ACC112 (cell line): Measurements from ENCODE around the gene PFKM.

Source experiments
- H2AFZ ChIP-seq: fragments of 200-600 bp; sonication (generic); one replicate; pipeline ENCODE4 v1.6.0; 2017; ENCODE audit warnings: antibody characterized with exemption, low read length; ENCODE audit not compliant: unreplicated experiment
- H3K27ac ChIP-seq: fragments of 200-600 bp; sonication (generic); 2 replicates; pipeline ENCODE4 v1.5.1; 2014; ENCODE audit warnings: low read depth, mild to moderate bottlenecking, antibody characterized with exemption, low read length, moderate library complexity
- H3K27me3 ChIP-seq: fragments of 200-600 bp; sonication (generic); 2 replicates; pipeline ENCODE4 v1.6.1; 2014; ENCODE audit warnings: mild to moderate bottlenecking, antibody characterized with exemption, low read length, moderate library complexity, mixed read lengths; ENCODE audit not compliant: insufficient read depth
- H3K36me3 ChIP-seq: fragments of 200-600 bp; sonication (generic); 2 replicates; pipeline ENCODE4 v1.6.1; 2016; ENCODE audit warnings: mild to moderate bottlenecking, antibody characterized with exemption, low read length, moderate library complexity, mixed read lengths; ENCODE audit not compliant: insufficient read depth
- H3K4me1 ChIP-seq: fragments of 200-600 bp; sonication (generic); one replicate; pipeline ENCODE4 v1.6.1; 2016; ENCODE audit warnings: low read length, mixed read lengths; ENCODE audit not compliant: insufficient read depth, unreplicated experiment, control insufficient read depth
- H3K4me3 ChIP-seq: fragments of 200-600 bp; sonication (generic); 2 replicates; pipeline ENCODE4 v1.5.1; 2014; ENCODE audit warnings: mild to moderate bottlenecking, low read depth, low read length
- H3K79me2 ChIP-seq: fragments of 200-600 bp; sonication (generic); one replicate; pipeline ENCODE4 v1.6.0; 2016; ENCODE audit warnings: low read length; ENCODE audit not compliant: control insufficient read depth, unreplicated experiment, insufficient read depth

The PFKM gene

DNA sequence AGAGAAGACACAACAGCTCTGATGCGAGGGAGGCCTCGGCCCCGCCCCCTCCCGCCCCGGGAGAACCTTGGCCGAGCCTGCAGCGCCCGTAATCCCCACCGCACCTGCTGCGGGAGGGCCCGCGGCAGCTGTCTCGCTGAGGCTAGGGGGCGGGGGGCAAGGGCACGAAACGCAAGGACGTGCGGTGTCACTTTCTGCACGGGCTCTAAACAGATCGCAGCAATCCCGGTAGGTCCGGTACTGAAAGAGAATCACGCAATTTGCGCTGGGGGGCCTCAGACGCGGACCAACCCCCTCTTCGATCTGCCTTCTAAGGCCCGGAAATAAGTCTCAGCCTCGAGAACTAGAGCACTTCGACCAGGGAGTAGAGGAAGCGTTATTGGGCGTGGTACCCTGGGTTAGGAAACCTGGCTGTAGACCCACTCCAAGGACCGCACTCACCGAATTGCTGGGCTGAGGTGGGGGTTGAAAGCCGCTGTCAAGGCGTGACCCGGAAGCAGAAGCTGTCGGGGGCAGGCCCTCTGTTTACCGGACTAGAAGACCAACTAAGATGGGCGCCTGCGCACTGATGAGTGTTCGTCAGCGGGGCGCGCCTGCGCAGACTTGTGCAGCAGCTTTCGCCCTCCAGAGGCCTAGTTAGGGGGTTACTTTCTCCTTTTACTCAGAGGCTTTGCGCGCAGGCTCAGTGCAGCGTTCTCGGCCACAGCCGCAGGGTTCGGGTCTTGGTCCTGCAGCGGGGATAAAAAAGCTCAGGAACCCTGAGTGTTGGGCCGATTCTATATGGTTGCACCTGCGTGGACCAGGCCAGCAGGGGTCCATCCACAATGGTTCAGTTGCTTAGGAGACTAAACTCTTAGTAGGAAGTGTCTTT is 38.1 kb downstream of the PFKM start, which contains the start of gene ASB8:
ASB8 (minus strand) TSS at position 498 of the 871 bp plus-strand sequence. CDS start 4,019 bp downstream, outside the sequence.
- H3K4me1 ChIP-seq, result peaks cover 6% of the 10 kb centered on the region
- no peaks in the 10 kb centered on the region for H3K27me3 ChIP-seq
- no peaks in the 10 kb centered on the region for H3K36me3 ChIP-seq
- H3K27ac ChIP-seq, result no peak within 1 kb of the TSS
- peaks cover 9% of the 10 kb centered on the region for H3K79me2 ChIP-seq
- H2AFZ ChIP-seq, result peak within 1 kb of the TSS; percentile 98
- peak within 1 kb of the TSS; percentile 90 for H3K4me3 ChIP-seq

DNA sequence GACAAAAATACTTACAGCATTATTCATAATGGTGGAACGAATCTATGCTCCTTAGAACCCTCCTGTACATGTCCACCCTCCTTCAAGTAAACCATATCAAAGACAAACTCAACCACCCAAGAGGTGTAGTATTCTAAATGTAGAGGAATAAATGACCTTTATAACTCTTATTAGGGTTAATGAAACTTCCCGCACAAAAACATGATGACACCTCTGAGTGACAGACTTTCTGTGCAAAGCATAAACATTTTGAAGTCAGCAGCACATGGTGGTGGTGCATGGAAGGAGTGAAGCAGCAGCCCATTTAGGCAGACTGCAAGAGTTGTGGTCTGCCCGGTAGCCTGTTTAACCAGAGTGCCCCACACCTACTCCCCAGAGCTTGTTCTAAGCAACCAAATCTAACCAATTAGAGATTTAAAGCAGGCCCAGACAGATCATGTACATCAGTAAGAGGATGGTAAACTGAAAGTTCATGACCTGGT is 38.8 kb downstream of the PFKM start:
- Histone ChIP-seq H3K27me3 (no peaks in the 10 kb centered on the region), H3K4me3 (peak overlapping the region; percentile 90), H3K36me3 (no peaks in the 10 kb centered on the region), H3K27ac (no peak overlapping the region), H2AFZ (peak overlapping the region; percentile 98), H3K4me1 (peaks cover 6% of the 10 kb centered on the region), H3K79me2 (peaks cover 9% of the 10 kb centered on the region)

DNA sequence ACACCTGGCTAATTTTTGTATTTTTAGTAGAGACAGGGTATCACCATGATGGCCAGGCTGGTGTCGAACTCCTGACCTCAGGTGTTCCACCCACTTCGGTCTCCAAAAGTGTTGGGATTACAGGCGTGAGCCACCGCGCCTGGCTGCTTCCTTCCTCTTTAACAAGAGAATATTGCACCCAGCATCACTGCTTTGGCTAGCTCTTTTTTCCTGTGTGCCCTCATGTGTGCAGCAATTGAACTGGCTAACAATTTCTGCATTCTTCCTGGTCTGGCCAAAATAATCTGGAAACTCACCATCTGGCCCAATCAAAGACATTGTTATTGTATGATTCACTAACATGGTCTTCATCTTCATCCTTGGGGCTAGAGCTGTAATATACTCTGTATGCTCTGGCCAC is 40.9 kb downstream of the PFKM start:
- no peak overlapping the region for H2AFZ ChIP-seq
- H3K27ac ChIP-seq, result no peak overlapping the region
- H3K27me3 ChIP-seq, result no peaks in the 10 kb centered on the region
- peaks cover 6% of the 10 kb centered on the region for H3K4me1 ChIP-seq
- peaks cover 7% of the 10 kb centered on the region for H3K79me2 ChIP-seq
- H3K36me3 ChIP-seq, result no peaks in the 10 kb centered on the region
- no peak overlapping the region for H3K4me3 ChIP-seq

DNA sequence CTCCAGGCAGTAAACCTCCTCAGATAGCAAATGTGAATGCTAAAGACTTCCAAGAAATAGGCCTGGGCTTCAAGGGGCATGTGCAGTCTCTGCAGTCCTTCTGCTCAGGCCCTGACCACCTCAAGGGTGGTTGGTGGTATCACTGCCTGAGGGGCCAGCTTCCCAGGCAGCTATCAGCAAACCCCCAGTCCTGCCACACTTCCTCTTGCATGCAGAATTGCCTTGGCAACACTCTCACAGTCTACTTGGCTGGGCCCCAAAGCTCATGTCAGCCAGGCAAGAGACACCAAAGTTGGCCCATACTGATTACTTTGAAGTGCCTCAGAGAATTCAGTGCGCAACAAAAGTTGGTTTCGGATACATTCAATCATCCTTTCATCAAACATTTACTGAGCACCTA is 41.6 kb downstream of the PFKM start:
- Histone ChIP-seq H3K4me1 (peaks cover 6% of the 10 kb centered on the region), H2AFZ (no peak overlapping the region), H3K36me3 (no peaks in the 10 kb centered on the region), H3K79me2 (peaks cover 4% of the 10 kb centered on the region), H3K27ac (no peak overlapping the region), H3K27me3 (no peaks in the 10 kb centered on the region), H3K4me3 (no peak overlapping the region)

DNA sequence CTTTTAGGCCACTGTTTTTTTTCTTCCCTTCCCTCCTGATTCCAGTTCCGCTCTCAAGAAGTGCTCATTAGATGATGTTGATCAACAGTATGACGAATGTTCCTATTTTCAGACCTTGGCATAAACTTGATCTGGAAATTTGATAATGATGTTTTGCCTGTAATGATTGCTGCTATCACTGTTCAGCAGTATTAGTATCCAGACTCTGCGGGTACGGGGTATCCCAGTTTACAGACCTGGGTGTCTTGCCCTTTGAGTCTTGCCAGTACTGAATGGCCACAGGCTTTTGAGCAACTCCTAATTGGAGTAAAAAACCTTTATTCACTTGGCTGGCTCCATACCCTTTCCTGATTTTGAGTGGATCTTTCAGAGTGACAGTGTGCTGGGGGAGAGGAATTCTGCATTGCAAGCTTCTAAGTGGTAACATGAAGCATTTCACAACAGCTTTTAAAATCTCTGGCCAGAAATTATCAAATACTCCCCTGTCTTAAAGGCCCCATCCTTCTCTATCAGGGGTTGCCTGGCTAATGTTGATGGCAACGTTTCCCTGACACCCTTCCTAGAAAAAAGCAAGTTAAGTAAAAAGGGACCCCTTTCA is 44.1 kb downstream of the PFKM start:
- H3K4me1 ChIP-seq, result no peaks in the 10 kb centered on the region
- no peak overlapping the region for H2AFZ ChIP-seq
- no peak overlapping the region for H3K4me3 ChIP-seq
- no peaks in the 10 kb centered on the region for H3K36me3 ChIP-seq
- H3K27ac ChIP-seq, result no peak overlapping the region
- no peaks in the 10 kb centered on the region for H3K79me2 ChIP-seq
- H3K27me3 ChIP-seq, result no peaks in the 10 kb centered on the region

DNA sequence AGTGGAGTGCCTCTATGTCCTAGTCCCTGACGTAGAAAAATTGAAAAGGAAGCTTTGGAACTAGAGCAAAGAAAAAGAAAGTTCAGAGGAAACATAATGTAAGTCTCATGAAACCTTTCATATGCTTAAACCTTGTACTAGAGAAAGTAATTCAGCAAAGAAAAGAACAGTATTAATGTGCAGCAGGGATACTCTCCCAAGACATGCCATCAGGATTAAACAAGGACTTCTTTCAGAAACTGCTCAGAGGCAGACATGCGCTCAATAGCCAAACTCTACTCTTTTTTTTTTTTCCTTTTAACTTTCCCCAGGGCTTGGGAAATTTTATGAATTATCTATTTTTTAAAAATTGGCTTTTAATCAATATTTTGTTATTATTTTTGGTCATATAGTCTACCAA is 45.3 kb downstream of the PFKM start:
- H3K36me3 ChIP-seq, result no peaks in the 10 kb centered on the region
- no peak overlapping the region for H3K27ac ChIP-seq
- H3K79me2 ChIP-seq, result no peaks in the 10 kb centered on the region
- H3K27me3 ChIP-seq, result no peaks in the 10 kb centered on the region
- H3K4me1 ChIP-seq, result no peaks in the 10 kb centered on the region
- H3K4me3 ChIP-seq, result no peak overlapping the region
- H2AFZ ChIP-seq, result no peak overlapping the region

DNA sequence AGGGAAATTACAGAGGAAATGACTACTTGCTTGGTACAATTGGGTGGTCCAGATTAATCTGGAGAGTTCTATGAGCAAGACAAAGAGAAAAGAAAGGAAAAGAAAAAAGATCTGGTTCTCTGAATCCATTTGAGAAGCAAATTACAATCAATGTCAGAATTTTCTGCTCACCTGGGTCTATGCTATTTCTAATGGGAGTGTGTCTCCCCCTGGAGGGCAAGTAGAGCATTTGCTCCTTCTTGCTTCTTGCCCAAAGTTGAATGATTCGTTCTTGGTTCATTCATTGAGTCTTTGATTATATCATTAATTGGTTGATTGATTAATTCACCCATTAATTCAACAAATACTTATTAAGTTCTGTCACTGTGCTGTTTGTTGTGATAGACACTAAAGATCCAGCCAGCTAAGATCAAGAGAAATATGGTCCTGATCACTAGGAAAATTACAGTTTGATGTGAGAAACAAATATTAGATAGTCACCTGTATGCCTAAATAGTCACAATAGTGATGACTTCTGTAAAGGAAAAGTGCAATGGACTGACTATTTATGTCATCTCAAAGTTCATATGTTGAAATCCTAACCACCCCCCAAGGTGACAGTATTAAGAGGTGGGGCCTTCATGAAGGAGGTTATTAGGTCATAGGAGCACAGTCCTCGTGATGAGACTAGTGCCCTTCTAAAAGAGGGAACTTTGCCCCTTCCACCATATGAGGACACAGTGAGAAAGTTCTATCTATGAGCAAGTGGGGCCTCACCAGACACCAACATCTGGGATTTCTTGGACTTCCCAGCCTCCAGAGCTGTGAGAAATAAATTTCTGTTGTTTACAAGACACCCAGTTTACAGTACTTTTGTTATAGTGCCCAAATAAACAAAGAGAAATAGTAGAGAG is 46.2 kb downstream of the PFKM start:
- no peaks in the 10 kb centered on the region for H3K79me2 ChIP-seq
- no peaks in the 10 kb centered on the region for H3K36me3 ChIP-seq
- H3K27ac ChIP-seq, result no peak overlapping the region
- H3K27me3 ChIP-seq, result no peaks in the 10 kb centered on the region
- no peak overlapping the region for H3K4me3 ChIP-seq
- H3K4me1 ChIP-seq, result no peaks in the 10 kb centered on the region
- H2AFZ ChIP-seq, result no peak overlapping the region

DNA sequence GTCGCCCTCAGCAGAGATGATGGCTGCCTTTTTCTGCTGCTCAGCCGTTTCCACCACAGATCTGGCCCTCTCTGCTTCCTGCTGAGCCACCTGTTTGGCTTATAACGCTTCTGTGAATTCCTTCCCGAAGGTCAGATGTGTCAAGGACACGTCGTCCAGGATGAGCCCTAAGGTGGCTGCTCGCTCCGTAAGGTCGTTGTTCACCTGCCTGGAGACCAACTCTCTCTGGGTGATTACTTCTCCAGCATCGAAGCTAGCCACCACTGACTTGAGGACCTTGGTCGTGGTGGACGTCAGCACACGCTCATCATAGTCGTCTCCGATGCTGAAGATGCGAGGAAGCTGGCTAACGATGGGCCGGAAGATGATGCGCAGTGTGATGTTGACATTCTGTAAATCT is 49.8 kb downstream of the PFKM start:
- no peak overlapping the region for H2AFZ ChIP-seq
- no peak overlapping the region for H3K4me3 ChIP-seq
- no peak overlapping the region for H3K27ac ChIP-seq
- H3K36me3 ChIP-seq, result no peaks in the 10 kb centered on the region
- H3K27me3 ChIP-seq, result no peaks in the 10 kb centered on the region
- H3K79me2 ChIP-seq, result no peaks in the 10 kb centered on the region
- no peaks in the 10 kb centered on the region for H3K4me1 ChIP-seq

DNA sequence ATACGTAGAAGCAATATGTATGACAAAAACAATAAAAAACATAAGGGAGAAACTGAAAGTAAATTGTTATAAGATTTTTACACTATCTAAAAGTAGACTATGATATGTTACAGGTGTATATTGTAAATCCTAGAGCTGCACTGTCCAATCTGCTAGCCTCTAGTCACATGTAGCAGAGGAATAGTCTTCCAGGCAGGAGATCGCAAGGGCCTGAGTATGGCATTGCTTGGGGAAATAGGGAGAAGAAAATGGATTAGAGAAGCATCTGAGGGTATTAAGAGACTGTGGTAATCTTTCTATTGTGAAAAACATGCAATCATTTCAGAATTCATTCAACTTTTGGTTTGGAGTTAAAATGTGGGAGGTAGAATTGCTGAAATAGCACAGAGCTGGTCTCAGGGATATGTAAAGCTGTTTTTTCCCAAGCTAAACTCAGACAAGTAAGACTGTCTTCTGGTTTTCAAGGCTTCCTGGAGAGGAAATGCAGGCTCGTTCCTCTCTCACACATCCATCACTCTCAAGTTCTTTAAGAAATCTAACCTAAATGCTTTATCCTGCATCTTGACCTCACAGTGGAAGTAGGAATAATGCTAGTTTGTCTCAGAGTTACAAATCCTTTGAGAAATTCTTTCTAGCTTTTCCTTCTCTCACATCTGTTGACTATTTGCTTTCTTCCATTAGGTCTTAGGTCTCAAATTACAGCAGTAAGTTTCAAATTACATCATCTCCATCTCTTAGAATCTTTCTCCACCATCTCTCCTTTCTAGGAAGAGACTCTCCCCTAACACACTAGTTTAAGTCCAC is 56.7 kb downstream of the PFKM start:
- peak overlapping the region; percentile 32 for H3K4me3 ChIP-seq
- H3K27me3 ChIP-seq, result peaks cover 41% of the 10 kb centered on the region
- H3K4me1 ChIP-seq, result no peaks in the 10 kb centered on the region
- peak overlapping the region; percentile 3 for H2AFZ ChIP-seq
- no peaks in the 10 kb centered on the region for H3K79me2 ChIP-seq
- no peak overlapping the region for H3K27ac ChIP-seq
- no peaks in the 10 kb centered on the region for H3K36me3 ChIP-seq

DNA sequence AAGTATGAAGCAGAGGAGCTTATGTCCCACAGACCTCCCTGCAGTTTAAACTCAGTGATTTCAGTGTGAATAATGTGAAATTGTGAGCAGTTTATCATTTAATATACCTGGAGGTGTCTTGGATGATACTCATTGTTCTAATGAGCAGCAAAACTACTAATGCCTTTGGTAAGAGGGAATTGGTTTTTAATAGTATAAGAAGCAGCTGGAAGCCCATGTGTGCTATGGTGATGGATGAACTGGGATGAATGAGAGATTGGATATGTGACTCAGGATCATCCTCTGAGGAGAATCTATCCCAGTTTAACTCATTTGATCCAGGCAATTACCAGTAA is 57.2 kb downstream of the PFKM start:
- H3K27me3 ChIP-seq, result peaks cover 46% of the 10 kb centered on the region
- H3K79me2 ChIP-seq, result no peaks in the 10 kb centered on the region
- no peak overlapping the region for H2AFZ ChIP-seq
- H3K4me1 ChIP-seq, result no peaks in the 10 kb centered on the region
- no peaks in the 10 kb centered on the region for H3K36me3 ChIP-seq
- no peak overlapping the region for H3K27ac ChIP-seq
- no peak overlapping the region for H3K4me3 ChIP-seq
